ENCODE measurements around the gene AOX1.

The AOX1 gene

DNA sequence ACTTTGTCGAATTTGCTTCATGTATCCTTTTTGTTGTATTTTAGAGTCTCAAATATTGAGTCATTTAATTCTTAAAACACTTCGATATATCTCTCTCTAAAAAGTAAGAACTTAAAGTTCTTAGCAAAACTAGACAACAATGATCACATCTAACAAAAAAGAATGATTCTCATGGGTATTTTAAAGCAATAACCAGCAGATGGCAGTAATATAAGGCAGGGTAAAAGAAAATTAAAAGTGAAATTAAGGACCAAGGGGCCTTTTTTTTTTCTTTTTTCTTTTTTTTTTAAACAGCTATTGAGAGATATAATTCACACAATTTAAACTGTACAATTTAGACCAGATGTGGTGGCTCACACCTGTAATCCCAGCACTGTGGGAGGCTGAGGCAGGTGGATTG is 9.9 kb upstream of the AOX1 start:
- no peak for DNase-seq (ENCODE audit: low read depth in 1 of 2, low spot score in 1 of 2)
- Histone ChIP-seq H3K4me3 (replicated peaks; ENCODE audit: insufficient read depth, low read length) (no peak overlapping the region), H3K27ac (replicated peaks) (no peak overlapping the region), H3K27me3 (ENCODE audit: insufficient read depth, poor library complexity, severe bottlenecking) (no peaks in the 10 kb centered on the region)
- no peak for TF ChIP-seq GABPA (IDR thresholded peaks at IDR 0.05; ENCODE audit: low read depth)
- TF ChIP-seq POLR2AphosphoS5 (IDR thresholded peaks at IDR 0.05; ENCODE audit: low read depth) = no peak
- TF ChIP-seq CTCF (IDR thresholded peaks at IDR 0.05; ENCODE audit: insufficient read depth, low read length) = no peak
- TF ChIP-seq, protein P1, sequence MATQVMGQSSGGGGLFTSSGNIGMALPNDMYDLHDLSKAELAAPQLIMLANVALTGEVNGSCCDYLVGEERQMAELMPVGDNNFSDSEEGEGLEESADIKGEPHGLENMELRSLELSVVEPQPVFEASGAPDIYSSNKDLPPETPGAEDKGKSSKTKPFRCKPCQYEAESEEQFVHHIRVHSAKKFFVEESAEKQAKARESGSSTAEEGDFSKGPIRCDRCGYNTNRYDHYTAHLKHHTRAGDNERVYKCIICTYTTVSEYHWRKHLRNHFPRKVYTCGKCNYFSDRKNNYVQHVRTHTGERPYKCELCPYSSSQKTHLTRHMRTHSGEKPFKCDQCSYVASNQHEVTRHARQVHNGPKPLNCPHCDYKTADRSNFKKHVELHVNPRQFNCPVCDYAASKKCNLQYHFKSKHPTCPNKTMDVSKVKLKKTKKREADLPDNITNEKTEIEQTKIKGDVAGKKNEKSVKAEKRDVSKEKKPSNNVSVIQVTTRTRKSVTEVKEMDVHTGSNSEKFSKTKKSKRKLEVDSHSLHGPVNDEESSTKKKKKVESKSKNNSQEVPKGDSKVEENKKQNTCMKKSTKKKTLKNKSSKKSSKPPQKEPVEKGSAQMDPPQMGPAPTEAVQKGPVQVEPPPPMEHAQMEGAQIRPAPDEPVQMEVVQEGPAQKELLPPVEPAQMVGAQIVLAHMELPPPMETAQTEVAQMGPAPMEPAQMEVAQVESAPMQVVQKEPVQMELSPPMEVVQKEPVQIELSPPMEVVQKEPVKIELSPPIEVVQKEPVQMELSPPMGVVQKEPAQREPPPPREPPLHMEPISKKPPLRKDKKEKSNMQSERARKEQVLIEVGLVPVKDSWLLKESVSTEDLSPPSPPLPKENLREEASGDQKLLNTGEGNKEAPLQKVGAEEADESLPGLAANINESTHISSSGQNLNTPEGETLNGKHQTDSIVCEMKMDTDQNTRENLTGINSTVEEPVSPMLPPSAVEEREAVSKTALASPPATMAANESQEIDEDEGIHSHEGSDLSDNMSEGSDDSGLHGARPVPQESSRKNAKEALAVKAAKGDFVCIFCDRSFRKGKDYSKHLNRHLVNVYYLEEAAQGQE (IDR thresholded peaks at IDR 0.05; ENCODE audit: insufficient replicate concordance, low read depth) = no peak
- no peak for TF ChIP-seq SPI1 (IDR thresholded peaks at IDR 0.05; ENCODE audit: borderline replicate concordance, low read depth)

DNA sequence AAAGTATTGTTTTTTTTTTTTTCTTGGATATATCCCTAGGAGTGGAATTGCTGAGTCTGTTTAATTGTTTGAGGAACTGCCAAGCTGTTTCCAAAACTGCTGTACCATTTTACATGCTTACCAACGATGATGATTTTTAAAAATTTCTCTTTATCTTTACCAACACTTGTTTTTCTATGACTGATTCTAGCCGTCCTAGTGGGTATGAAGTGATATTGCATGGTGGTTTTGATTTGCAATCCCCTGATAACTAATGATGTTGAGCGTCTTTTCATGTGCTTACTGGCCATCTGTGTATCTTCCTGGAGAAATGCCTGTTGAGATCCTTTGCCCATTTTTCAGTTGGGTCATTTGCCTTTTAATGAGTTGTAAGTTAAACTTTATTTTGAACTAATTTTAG is 8.8 kb upstream of the AOX1 start:
- TF ChIP-seq SPI1 (IDR thresholded peaks at IDR 0.05; ENCODE audit: borderline replicate concordance, low read depth) (no peak), GABPA (IDR thresholded peaks at IDR 0.05; ENCODE audit: low read depth) (no peak), CTCF (IDR thresholded peaks at IDR 0.05; ENCODE audit: insufficient read depth, low read length) (no peak)
- TF ChIP-seq, protein P1 (IDR thresholded peaks at IDR 0.05; ENCODE audit: insufficient replicate concordance, low read depth) = no peak
- Histone ChIP-seq H3K27ac (replicated peaks) (no peak overlapping the region), H3K4me3 (replicated peaks; ENCODE audit: insufficient read depth, low read length) (no peak overlapping the region), H3K27me3 (ENCODE audit: insufficient read depth, poor library complexity, severe bottlenecking) (no peaks in the 10 kb centered on the region)
- no peak for DNase-seq (ENCODE audit: low read depth in 1 of 2, low spot score in 1 of 2)

GRCh38 chr2:200578778-200579177 is 7.0 kb upstream of the AOX1 start:
- peak; percentile 15 to 21 for DNase-seq (ENCODE audit: low read depth in 1 of 2, low spot score in 1 of 2)
- H3K27me3 ChIP-seq (ENCODE audit: insufficient read depth, poor library complexity, severe bottlenecking) = no peaks in the 10 kb centered on the region
- H3K4me3 ChIP-seq (replicated peaks; ENCODE audit: insufficient read depth, low read length) = no peak overlapping the region
- H3K27ac ChIP-seq (replicated peaks) = no peak overlapping the region
- TF ChIP-seq GABPA (IDR thresholded peaks at IDR 0.05; ENCODE audit: low read depth) (no peak), POLR2AphosphoS5 (IDR thresholded peaks at IDR 0.05; ENCODE audit: low read depth) (no peak), SPI1 (IDR thresholded peaks at IDR 0.05; ENCODE audit: borderline replicate concordance, low read depth) (no peak), CTCF (IDR thresholded peaks at IDR 0.05; ENCODE audit: insufficient read depth, low read length) (peak; percentile 2)
- TF ChIP-seq, protein P1 (IDR thresholded peaks at IDR 0.05; ENCODE audit: insufficient replicate concordance, low read depth) = no peak
